ENCODE data around the gene DIDO1. TPM values are rescaled to one million over a fixed set of nuclear protein-coding genes. Genes with fewer than 3 reads are reported as not detected.

The DIDO1 gene
- total RNA-seq, 4 donors from 2014 or later, result 67.7 to 92.9 (median 72.2) TPM

- no peak for DNase-seq
- no peaks in the 10 kb centered on the region for H3K27me3 ChIP-seq
- intact Hi-C loops (cut with DNase I), result no loop called here
- no peaks in the 10 kb centered on the region for H3K9me3 ChIP-seq
- peaks cover 44 to 45% of the 10 kb centered on the region in 2 donors for H3K36me3 ChIP-seq
- TF ChIP-seq, protein P1, sequence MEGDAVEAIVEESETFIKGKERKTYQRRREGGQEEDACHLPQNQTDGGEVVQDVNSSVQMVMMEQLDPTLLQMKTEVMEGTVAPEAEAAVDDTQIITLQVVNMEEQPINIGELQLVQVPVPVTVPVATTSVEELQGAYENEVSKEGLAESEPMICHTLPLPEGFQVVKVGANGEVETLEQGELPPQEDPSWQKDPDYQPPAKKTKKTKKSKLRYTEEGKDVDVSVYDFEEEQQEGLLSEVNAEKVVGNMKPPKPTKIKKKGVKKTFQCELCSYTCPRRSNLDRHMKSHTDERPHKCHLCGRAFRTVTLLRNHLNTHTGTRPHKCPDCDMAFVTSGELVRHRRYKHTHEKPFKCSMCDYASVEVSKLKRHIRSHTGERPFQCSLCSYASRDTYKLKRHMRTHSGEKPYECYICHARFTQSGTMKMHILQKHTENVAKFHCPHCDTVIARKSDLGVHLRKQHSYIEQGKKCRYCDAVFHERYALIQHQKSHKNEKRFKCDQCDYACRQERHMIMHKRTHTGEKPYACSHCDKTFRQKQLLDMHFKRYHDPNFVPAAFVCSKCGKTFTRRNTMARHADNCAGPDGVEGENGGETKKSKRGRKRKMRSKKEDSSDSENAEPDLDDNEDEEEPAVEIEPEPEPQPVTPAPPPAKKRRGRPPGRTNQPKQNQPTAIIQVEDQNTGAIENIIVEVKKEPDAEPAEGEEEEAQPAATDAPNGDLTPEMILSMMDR (IDR thresholded peaks at IDR 0.05), result no peak
- TF ChIP-seq POLR2A (IDR thresholded peaks at IDR 0.05), result no peak
- H3K27ac ChIP-seq, result no peak overlapping the region
- peaks cover under 1 to 1% of the 10 kb centered on the region in 2 donors for H3K4me1 ChIP-seq
- H3K4me3 ChIP-seq (replicated peaks in 1 of 3), result no peak overlapping the region
- WGBS, 2 donors, result 94 to 95% methylated on average over 10 of the region's 10 CpGs
These were observed 18.4 kb upstream of the DIDO1 start for GRCh38 chr20:62944746-62945145.

DNA sequence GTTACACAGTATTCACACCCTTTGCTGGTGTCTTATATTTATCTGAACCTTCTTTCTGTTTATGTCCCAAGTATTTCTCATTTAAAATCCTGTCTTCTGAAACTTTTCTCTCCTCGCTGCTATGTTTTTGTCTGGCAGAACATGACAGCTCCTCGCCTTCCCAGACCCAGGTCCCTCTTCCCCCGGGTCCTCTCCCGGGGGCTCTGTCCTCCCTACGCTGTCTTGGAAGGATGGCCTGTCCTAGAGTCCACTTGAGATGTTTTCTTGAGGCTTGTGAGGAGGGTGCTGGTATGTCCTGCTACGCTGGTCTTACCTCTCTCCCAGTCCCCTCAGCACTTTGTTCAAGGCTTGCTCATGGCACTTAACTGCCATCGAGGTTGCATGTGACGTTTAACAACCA lies 17.9 kb upstream of the DIDO1 start:
- 85 to 87% methylated on average over 8 of the region's 8 CpGs for WGBS, 2 donors
- no peak for DNase-seq
- TF ChIP-seq, protein P1 (IDR thresholded peaks at IDR 0.05), result no peak
- TF ChIP-seq POLR2A (IDR thresholded peaks at IDR 0.05), result no peak
- H3K4me3 ChIP-seq (replicated peaks in 1 of 3), result no peak overlapping the region
- peaks cover 44 to 45% of the 10 kb centered on the region in 2 donors for H3K36me3 ChIP-seq
- H3K4me1 ChIP-seq, result peaks cover 6 to 7% of the 10 kb centered on the region in 2 donors
- intact Hi-C loops (cut with DNase I), result no loop called here
- no peaks in the 10 kb centered on the region for H3K27me3 ChIP-seq
- no peaks in the 10 kb centered on the region for H3K9me3 ChIP-seq
- no peak overlapping the region for H3K27ac ChIP-seq

- H3K4me3 ChIP-seq (replicated peaks in 1 of 3), result no peak overlapping the region
- H3K27me3 ChIP-seq, result no peaks in the 10 kb centered on the region
- no peak overlapping the region for H3K27ac ChIP-seq
- intact Hi-C loops (cut with DNase I), result no loop called here
- no peak for DNase-seq
- no peak for TF ChIP-seq POLR2A (IDR thresholded peaks at IDR 0.05)
- TF ChIP-seq, protein P1 (IDR thresholded peaks at IDR 0.05), result no peak
- peaks cover 44 to 45% of the 10 kb centered on the region in 2 donors for H3K36me3 ChIP-seq
- 90 to 93% methylated on average over 11 to 14 of the region's 14 CpGs for WGBS, 2 donors
- H3K4me1 ChIP-seq, result peaks cover 11% of the 10 kb centered on the region in 2 donors
- no peaks in the 10 kb centered on the region for H3K9me3 ChIP-seq
These were observed 17.1 kb upstream of the DIDO1 start for GRCh38 chr20:62943396-62943795.

GRCh38 chr20:62942456-62942855 lies 16.2 kb upstream of the DIDO1 start:
- Histone ChIP-seq H3K4me3 (replicated peaks in 1 of 3) (no peak overlapping the region), H3K27ac (no peak overlapping the region), H3K4me1 (peaks cover 11% of the 10 kb centered on the region in 2 donors), H3K36me3 (peaks cover 38 to 44% of the 10 kb centered on the region in 2 donors), H3K9me3 (no peaks in the 10 kb centered on the region), H3K27me3 (no peaks in the 10 kb centered on the region)
- 80 to 85% methylated on average over 2 of the region's 2 CpGs for WGBS, 2 donors
- DNase-seq, result no peak
- intact Hi-C loops (cut with DNase I), result no loop called here
- TF ChIP-seq, protein P1 (IDR thresholded peaks at IDR 0.05), result no peak
- TF ChIP-seq POLR2A (IDR thresholded peaks at IDR 0.05), result no peak

GRCh38 chr20:62941792-62942191 lies 15.5 kb upstream of the DIDO1 start:
- intact Hi-C loops (cut with DNase I), result no loop called here

More at GRCh38 chr20:62941792-62942191, 15.5 kb upstream of the DIDO1 start:
- 97% methylated on average over 1 of the region's 1 CpG for WGBS, 2 donors
- peaks cover 33 to 40% of the 10 kb centered on the region in 2 donors for H3K36me3 ChIP-seq
- TF ChIP-seq, protein P1 (IDR thresholded peaks at IDR 0.05), result no peak
- TF ChIP-seq POLR2A (IDR thresholded peaks at IDR 0.05), result no peak
- no peak for DNase-seq
- H3K4me3 ChIP-seq (replicated peaks in 1 of 3), result no peak overlapping the region
- no peaks in the 10 kb centered on the region for H3K9me3 ChIP-seq
- no peaks in the 10 kb centered on the region for H3K27me3 ChIP-seq
- peaks cover 13% of the 10 kb centered on the region in 2 donors for H3K4me1 ChIP-seq
- H3K27ac ChIP-seq, result no peak overlapping the region
